ENCODE data around the gene GATB. TPM values are rescaled to one million over a fixed set of nuclear protein-coding genes. Genes with fewer than 3 reads are reported as not detected.

Gene GATB
- total RNA-seq, 1 donor from 2014 or later: 102 TPM

DNA sequence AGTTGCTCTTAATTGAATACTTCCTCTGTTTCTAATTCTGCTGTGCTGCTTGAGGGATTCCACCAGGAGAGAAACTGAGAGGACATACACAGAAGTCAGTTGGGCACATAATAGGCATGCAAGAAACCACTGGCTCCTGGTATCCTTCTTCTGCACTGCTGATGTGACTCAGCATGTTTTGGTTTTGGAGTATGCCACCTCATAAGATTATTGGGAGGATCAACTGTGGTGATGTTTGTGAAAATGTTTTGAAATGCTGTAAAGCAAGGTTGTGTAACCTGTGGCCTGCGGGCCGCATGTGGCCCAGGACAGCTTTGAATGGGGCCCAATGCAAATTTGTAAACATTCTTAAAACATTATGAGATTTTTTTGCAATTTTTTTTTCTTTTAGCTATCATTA lies 119.6 kb downstream of the GATB start:
- TF ChIP-seq, protein P1, sequence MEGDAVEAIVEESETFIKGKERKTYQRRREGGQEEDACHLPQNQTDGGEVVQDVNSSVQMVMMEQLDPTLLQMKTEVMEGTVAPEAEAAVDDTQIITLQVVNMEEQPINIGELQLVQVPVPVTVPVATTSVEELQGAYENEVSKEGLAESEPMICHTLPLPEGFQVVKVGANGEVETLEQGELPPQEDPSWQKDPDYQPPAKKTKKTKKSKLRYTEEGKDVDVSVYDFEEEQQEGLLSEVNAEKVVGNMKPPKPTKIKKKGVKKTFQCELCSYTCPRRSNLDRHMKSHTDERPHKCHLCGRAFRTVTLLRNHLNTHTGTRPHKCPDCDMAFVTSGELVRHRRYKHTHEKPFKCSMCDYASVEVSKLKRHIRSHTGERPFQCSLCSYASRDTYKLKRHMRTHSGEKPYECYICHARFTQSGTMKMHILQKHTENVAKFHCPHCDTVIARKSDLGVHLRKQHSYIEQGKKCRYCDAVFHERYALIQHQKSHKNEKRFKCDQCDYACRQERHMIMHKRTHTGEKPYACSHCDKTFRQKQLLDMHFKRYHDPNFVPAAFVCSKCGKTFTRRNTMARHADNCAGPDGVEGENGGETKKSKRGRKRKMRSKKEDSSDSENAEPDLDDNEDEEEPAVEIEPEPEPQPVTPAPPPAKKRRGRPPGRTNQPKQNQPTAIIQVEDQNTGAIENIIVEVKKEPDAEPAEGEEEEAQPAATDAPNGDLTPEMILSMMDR (IDR thresholded peaks at IDR 0.05; ENCODE audit: borderline replicate concordance): no peak
- no peaks in the 10 kb centered on the region for H3K36me3 ChIP-seq
- DNase-seq: no peak
- no peak overlapping the region for H3K27ac ChIP-seq (replicated peaks)
- H3K9me3 ChIP-seq (replicated peaks): no peaks in the 10 kb centered on the region
- intact Hi-C loops (cut with micrococcal nuclease): no loop called here
- H3K27me3 ChIP-seq (ENCODE audit: low read depth): no peaks in the 10 kb centered on the region
- no peak overlapping the region for H3K4me3 ChIP-seq
- H3K4me1 ChIP-seq: no peaks in the 10 kb centered on the region

GRCh38 chr4:151640381-151640780 lies 120.4 kb downstream of the GATB start:
- Histone ChIP-seq H3K36me3 (no peaks in the 10 kb centered on the region), H3K4me3 (no peak overlapping the region), H3K4me1 (no peaks in the 10 kb centered on the region), H3K27ac (replicated peaks) (no peak overlapping the region), H3K9me3 (replicated peaks) (no peaks in the 10 kb centered on the region), H3K27me3 (ENCODE audit: low read depth) (no peaks in the 10 kb centered on the region)
- intact Hi-C loops (cut with micrococcal nuclease): no loop called here
- TF ChIP-seq, protein P1 (IDR thresholded peaks at IDR 0.05; ENCODE audit: borderline replicate concordance): no peak
- no peak for DNase-seq

DNA sequence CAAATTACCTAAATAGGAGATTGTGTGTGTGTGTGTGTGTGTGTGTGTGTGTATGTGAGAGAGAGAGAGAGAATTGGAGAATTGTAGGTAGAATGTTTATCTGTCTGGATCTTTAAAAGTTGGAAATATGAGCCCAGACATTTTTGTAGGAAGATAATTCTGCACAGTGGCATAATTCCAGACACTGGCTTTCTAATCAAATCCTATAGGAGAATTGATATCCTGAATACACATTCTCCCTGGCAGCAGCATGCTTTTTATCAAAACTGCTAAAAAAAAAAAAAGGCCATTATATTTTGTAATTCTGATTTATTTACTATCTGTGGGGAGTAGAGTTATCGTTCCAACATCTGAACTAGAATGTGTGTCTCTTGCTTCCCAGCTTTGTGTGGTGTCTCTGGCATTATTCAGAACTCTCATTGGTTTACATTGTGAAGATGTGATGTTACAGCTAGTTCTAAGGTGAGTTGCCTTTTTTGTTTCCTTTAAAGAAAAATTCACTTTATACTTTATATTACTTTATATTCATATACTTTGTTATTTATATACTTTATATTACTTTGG lies 122.4 kb downstream of the GATB start:
- Histone ChIP-seq H3K4me1 (no peaks in the 10 kb centered on the region), H3K9me3 (replicated peaks) (no peaks in the 10 kb centered on the region), H3K27me3 (ENCODE audit: low read depth) (no peaks in the 10 kb centered on the region), H3K27ac (replicated peaks) (no peak overlapping the region), H3K36me3 (no peaks in the 10 kb centered on the region), H3K4me3 (no peak overlapping the region)
- TF ChIP-seq, protein P1 (IDR thresholded peaks at IDR 0.05; ENCODE audit: borderline replicate concordance): no peak
- DNase-seq: no peak
- intact Hi-C loops (cut with micrococcal nuclease): no loop called here

DNA sequence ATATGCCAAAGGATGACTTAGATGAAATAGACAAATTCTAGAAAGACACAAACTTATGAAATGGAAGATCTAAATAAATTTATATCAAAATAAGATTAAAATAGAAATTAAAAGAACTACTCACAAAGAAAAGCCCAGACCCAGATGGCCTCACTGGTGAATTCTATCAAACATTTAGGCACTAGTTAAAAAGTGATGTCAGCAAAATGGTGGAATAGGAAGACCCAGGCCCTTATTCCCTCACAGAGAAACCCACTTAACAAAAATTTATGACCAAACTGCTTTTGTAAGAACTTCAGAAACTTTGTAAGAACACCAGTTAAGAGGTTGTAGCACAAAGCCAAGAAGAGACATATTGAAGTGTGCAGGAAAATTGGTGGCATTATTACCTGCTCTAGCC lies 129.5 kb downstream of the GATB start:
- H3K4me1 ChIP-seq: no peaks in the 10 kb centered on the region
- no peaks in the 10 kb centered on the region for H3K36me3 ChIP-seq
- intact Hi-C loops (cut with micrococcal nuclease): no loop called here
- TF ChIP-seq, protein P1 (IDR thresholded peaks at IDR 0.05; ENCODE audit: borderline replicate concordance): no peak
- no peaks in the 10 kb centered on the region for H3K9me3 ChIP-seq (replicated peaks)
- no peak overlapping the region for H3K27ac ChIP-seq (replicated peaks)
- DNase-seq: no peak
- H3K27me3 ChIP-seq (ENCODE audit: low read depth): no peaks in the 10 kb centered on the region
- H3K4me3 ChIP-seq: no peak overlapping the region

GRCh38 chr4:151629097-151629783 lies 131.6 kb downstream of the GATB start:
- DNase-seq: no peak
- H3K4me1 ChIP-seq: no peaks in the 10 kb centered on the region
- no peak overlapping the region for H3K4me3 ChIP-seq
- intact Hi-C loops (cut with micrococcal nuclease): no loop called here
- TF ChIP-seq, protein P1 (IDR thresholded peaks at IDR 0.05; ENCODE audit: borderline replicate concordance): no peak
- H3K9me3 ChIP-seq (replicated peaks): no peaks in the 10 kb centered on the region
- H3K27ac ChIP-seq (replicated peaks): no peak overlapping the region
- no peaks in the 10 kb centered on the region for H3K36me3 ChIP-seq
- no peaks in the 10 kb centered on the region for H3K27me3 ChIP-seq (ENCODE audit: low read depth)

All from left ventricle myocardium inferior (tissue), 1 donor.